H4 (cell line): Measurements from ENCODE around the gene CFAP61. TPM values are rescaled to one million over a fixed set of nuclear protein-coding genes. Genes with fewer than 3 reads are reported as not detected.
"Not testable (repeated sequence)": the region's sequence is repeated elsewhere in the genome, so short reads cannot be mapped to it uniquely, and the experiment has no call there.

Source experiments
- DNase-seq: peaks from one replicate; pipeline ENCODE4 v3.0.0-alpha.2; 2015; ENCODE audit warnings: low spot score
- total RNA-seq: library from RNA; depleted of rRNA; stranded (reverse); fragments of >200 nt; shearing (Covaris generic); gene quantifications from 2 replicates; pipeline ENCODE4 v1.2.3, GENCODE V29; 2014; rRNA removed

The CFAP61 gene, protein sequence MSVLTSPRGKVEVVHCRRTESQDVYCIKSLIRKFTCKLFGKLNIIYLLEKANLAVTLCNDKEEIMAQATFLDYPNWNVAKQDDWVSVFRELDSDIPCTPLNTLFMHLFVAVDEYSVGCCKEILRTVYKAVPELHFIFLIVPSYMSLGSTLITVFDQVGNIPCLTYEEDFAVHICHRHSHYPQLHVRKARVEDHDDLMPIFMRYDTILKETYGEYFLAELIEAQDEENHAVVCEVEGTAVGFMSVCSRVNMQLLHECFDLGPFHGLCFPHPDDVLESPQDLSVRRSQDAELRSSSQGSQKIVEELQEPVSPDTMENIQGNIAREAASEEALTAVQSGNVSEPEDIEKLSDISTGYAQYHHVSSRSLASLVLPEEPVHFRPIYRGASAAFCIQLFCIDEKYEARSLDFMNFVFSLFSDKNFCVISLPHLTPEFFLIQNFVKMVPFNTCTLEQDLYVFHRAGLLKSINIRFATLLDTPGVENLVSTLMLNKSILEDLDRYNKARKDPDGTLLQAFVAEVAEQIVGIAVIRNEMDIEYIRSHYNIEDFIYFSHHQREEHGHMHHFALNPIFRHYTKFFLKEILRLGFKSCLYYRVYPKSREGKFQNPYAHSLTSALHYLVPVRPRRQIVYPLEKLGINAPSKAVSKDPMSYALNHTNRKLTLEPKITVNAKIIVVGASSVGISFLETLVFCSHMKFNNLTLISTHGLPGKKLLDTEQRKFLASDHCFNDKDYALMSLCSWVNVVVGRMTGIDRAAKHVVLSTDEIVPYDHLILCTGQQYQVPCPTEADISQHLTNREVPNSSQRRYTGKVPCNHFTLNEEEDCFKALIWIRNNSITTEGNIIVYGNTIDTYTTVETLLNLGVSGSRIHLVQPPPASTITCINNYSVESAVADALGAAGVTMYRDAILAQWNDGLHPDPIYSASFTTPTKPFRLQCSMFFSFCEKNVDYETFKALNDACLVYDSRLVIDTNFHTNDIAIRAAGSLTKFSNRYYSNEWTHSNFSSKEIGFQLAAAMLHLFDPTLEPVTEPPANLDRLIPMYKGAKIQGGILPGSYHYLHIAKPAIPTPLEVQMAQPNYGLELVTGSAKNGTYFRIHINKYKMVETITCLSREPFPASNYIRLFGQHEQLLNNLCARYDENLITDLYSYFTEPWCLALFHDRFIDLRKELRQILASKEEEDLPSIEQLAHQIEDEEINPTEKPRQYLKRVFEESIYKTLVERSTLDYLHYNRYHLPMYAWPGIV
- total RNA-seq: 0.62 TPM in 1 of 2 replicates, not detected in the other

DNA sequence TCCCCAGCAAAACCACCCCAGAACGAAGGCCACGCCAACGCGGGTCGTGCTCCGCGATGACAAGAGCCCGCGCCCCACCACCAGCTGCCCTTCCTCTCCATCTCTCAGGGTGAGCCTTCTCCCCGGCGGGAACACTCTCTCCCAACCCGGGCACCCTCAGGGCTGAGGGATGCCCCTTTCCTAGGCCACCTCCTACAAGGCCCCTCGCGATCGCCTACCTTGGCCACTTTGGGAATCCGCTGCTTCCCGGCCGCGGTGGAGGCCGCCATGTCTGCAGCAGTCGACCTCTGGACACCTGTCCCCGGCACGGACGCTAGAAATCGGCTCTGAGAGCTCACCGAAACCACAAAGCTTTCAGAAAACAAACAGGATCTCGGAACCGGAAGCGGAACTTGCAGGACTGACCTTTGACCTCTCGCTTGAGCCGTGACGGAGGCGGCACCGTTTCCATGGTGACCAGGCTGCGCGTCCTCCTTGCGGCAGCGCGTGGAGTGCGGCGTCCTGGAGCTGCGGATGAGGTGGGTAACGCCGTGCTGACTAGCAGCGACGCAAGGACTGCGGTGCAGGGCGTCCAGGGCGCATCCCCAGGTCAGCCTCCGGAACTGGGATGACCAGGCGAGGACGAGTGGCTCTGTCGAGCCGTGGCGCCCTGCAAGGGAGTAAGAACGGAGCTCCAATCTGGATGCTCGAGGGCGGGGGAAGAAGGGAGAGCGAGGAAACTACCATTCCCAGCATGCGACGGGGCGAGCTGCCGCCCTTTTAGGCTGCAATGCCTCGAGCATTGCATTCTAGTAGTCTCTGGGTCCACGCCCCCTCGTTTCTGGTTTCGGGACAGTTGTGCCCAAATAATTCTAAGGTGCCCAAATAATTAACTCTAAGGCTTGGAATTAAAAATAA is at the start of gene CFAP61, which contains the start of gene CRNKL1:
CFAP61 (plus strand) TSS at position 459 of the 897 bp plus-strand sequence. CDS start 4,122 bp downstream, outside the sequence.
CRNKL1 (minus strand) TSS at position 393 of the 897 bp plus-strand sequence; CDS start at position 269, 124 bp downstream.
- DNase-seq: peak; percentile 96

DNA sequence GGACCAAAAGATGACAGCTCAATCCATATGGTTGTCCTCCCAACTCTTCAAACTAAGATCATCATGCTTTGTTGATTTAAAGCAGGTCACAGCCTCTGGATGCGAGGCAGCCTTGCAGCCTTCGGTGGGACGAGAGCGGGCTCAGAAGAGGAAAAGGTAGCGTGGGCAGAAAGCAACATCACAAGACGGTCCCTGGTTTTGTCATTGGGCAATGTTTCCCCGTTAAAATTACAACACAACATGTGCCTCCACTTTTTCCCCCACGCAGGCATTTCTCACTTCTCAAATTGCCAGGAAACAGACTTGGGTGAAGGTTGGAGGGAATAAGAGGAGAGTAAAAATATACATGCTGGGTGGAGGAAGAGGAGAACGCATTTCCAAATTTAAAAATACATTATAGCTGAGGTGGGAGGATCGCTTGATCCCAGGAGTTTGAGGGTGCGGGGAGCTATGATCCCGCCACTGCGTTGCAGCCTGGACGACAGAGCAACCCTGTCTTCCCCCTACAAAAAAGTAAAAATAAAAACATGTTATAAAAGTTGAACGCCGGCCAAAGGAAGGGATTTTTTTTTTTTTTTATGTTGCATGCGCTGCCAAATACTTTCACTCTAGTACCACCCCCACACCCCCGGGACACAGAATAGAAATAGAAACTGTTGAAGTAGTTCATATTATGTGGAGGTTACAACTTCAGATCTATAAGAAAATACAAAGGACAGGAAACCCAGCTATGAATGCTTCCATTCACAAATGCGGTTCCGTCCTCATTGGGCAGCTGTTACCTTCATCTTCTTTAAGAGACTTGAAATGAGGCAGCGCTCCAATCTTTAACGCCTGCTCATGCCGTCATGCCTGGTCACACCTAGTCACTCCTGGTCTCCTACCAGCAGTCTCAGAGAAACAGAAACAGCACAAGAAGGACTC is 49.0 kb upstream of the CFAP61 start:
- DNase-seq: no peak

DNA sequence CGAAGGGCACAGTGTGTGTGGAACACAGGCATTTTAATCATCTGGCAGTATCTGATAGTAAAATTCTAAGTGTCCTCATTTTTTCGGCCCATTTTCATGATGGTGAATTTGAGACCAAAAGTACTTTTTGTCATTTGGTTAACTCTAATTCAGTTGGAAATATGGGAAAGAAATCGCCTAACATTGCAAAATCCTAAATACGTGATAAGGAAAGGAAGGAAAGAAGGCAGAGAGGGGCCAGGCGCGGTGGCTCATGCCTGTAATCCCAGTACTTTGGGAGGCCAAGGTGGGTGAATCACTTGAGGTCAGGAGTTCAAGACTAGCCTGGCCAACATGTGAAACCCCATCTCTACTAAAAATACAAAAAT is 48.4 kb upstream of the CFAP61 start:
- not testable (repeated sequence) for DNase-seq

DNA sequence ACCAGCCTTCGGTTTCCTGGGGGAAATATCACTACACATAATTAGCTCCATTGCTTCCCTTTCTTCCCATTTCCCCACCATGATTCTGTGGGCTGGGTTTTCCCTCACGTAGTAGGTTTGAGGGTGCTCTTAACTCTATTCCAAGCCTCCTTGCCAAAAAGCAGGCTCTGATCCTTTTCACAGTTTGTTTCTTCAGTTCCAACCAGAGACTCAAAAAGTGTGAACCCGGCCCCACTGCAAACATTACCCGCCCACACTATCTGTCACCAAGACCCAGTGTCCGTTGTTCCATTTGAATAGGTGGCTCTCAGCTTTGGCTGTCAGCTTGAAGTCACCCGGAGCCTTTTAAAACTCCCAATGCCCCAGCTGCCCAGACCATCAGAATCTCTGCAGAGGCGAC is 47.0 kb upstream of the CFAP61 start:
- no peak for DNase-seq

DNA sequence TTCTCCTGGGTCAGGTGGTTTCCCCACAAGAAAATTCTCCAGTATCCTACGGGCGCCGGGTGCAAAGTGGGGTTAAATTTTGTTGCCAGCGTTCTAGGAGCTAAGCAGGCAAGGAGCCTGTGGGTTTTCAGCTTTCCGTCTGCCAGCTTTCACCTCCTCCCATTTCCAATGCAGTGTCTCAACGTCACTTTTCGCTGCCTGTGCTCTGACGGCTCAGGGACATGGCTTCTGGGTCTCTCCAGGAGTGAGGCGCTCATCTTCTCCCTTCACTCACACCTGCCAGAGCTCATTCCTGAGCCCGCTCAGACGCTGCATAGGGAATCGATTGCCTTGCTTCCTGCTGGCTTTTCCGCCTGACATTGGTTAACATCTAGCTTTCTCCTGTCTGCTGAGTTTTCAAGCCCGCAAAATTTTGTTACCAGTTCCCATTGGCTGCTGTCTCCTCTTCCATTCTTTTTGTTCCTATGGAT is 42.5 kb upstream of the CFAP61 start:
- no peak for DNase-seq

DNA sequence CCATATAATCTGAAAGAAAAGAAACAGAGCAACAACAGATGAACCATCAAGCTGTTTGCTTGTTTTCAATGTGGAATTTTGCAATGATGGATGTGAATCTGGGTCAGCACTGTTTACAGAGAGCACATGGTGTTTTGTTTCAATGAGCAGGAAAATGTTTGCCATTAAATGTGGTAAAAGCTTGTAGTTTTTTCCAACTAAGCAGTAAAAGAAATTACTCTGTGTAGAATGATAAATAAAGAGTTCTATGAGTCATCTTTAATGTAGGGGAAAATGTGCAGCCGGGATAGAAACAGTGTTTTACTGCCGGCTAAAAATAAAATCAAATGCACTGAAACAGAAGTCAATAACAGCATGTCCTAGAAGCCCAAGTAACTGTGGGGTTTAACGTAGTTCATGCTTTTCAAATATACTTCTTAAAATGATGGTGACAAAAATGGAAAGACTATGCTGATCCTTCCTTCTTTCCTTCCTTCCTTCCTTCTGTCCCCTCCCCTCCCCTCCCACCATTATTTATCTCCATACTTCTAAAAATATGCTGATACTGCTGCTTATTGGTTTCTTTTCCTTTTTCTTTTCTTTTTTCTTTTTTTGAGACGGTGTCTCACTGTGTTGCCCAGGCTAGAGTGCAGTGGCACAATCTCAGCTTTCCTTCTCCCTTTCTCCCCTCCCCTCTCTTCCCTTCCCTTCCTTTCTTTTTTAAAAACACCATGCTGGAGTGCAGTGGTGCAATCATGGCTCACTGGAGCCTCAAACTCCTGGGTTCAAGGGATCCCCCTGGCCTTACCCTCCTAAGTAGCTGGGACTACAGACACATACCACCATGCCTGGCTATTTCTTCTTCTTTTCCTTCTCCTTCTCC is 41.5 kb upstream of the CFAP61 start:
- peak; percentile 83 for DNase-seq

DNA sequence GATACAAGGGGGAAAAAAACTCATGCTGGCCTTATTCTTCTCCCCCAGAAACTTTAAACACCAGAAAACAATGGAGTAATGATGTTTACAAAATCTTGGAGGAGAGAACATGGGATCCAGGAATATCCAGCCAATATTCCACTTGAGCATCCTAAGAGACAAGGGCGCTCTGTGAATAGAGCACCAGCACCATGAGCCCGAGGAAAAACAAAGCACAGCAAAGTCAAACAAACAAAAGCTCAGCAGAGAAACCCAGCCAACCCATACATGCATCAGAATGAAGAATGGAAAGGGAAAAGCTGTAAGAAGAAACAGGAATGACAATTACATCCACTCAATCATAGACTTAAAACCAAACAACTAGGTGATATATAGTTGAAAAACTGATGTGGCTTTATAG is 39.8 kb upstream of the CFAP61 start:
- DNase-seq: no peak

DNA sequence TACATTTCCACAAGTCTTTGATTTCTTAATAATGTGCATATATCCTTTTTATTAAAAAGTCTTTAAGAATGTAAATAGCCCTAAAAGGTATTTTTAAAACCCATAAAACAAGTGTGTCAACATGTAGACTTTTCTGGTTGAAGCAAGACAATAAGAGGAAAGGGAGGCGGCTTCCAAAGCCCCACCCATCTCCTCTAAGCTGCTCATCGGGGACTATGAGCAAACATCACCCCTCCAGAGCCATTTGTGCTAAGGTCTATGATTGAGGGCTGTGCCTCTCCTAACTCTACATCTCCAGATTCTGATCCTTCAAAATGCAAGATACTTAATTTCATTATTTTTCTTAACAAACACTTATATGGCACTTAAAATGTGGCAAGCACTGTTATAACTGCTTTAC is 37.7 kb upstream of the CFAP61 start:
- no peak for DNase-seq

DNA sequence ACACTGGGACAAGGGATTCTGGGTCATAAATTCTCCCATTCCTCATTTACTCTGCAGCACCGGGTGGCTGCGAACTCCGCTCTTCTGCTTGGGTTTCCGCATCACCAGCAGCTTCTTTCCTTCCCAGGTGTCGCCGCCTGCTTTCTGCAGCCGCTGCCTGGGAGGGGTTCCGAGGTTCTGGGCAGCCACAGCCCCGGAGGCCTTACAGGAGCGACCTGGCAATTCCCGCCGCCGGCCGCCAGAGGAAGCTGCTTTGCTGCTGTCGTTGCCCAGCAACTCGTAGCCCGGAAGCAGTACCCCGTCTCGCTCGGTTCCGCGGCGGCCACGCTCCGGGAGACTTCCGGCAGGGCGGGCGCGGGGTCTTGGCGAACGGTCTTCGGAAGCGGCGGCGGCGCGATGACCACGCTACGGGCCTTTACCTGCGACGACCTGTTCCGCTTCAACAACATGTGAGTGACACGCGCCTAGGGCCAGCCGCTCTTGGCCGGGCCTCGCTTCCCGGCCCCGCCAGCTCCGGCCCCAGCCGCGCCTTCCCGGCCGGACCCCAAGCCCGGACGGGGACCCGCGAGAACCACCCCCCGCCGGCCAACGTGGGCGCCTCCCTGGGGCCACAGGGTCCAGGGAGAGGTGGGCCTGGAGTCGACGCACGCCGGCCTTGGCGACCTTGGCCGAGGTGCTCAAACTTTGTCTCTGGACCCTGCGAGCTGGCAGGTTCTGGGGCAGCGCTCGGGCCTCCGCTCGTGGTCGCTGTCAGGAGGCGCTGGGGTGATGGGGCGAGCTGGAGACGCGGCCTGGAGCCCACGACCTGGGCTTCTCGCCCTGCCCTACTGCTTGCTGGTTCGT is 35.1 kb upstream of the CFAP61 start, which contains the start of gene NAA20:
NAA20 (plus strand) TSS at position 362 of the 843 bp plus-strand sequence; CDS start at position 397, 35 bp downstream.
- peak; percentile 91 for DNase-seq

DNA sequence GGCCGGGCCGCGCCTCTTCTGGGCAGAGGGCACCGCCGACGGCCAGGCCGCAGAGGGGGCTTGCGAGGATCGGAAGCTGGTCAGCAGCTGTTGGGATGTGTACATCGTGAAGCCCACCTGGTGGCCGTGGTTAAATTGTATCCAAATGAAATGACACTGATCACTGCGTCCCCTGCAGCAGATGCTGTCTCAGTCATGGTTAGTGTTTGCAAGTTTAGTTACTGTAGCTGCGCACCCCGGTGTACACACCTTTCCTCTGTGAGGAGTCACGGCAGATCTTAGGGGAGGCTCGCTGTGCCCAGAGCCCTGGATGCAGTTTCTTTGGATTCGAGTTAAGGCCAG is 34.5 kb upstream of the CFAP61 start:
- no peak for DNase-seq

DNA sequence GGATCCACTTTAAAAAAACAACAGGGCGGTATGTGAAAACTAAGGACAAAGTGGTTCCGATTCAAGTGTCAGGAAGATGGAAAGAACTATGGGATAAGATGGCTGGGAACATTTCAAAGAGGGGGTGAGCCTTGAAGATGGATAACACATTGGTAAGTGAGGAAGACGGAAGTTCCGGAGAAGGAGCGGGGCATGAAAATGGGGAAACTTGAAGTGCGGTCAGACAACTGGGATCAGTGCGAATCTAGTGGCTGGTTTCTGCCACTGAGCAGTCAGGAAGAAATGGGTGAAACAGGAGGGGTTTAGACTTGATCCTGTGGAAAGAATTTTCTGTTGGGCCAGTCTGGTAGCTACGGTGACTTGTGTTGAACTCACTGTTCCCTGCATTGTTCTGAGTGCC is 34.0 kb upstream of the CFAP61 start:
- DNase-seq: no peak

DNA sequence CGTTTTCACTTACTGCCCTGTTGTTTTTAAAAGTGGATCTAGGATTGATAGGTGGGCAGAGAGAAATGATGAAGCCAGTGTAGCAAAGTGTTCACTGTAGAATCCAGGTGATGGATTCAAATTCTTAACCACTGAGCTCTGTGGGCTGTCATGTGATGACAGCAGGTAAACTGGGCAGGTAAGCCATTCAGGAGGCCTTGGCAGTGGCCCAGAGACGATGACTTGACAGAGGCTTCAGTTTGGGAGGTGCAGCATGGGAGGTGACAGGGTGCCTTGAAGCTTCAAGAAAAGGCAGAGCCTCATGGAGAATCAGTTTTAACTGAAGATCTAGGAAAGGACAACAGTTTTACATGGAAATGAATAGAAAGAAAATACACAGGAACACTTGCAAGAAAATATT is 33.2 kb upstream of the CFAP61 start:
- DNase-seq: no peak

DNA sequence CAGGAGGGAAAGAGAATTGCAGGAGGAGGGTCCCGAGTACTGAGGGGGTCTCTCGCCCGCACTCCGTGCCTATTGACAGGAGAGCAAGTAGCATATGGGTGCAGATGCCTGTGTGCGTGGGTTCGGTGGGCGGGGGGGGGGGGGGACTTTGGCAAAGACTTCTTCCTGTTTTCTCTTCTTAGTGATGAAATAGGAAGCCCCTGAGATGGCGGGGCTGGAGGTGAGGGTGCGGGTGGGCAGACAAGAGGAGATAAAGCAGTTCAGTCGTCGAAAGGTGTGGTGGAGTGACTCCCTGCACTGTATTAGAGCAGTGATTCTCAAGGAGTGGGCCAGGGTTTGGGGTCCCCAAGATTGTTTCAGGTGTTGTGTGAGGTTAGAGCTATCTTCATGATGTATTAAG is 31.4 kb upstream of the CFAP61 start:
- DNase-seq: no peak

DNA sequence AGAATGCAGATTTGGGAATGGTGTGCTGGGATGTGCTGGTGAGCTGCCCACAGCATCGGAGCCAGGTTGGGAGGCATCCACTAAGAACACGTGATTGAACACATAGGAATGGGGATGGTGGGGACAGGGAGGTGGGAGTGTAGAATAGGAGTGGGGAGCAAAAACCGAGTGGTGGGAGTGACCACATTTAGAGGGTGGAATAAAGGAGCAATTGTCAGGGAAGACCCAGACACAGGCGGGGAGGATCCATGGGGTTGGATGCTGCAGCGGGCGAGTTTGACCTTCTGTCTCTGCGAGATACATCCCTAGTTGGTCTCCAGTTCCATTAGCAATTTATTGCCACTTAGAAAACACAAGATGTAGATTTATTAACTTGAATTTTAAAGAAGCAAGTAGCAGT is 30.5 kb upstream of the CFAP61 start:
- no peak for DNase-seq

DNA sequence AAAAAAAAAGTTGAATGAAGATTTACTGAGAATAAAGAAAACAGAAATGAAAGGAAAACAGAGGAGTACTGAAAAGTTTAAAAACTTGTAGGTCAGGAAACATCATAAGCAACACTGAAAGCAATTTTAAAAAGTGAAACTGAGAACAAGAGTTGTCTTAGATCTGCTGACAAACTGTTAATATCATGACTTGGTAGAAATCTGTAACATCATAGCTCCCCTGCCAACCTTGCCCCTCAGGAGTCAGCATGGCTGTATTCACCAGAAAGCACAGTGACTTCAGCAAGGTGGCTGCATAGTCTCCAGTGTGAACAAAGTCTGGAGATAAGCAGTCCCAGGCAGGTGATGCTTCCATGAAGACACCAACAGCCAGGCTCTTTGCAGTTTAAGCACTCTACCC is 29.8 kb upstream of the CFAP61 start:
- no peak for DNase-seq

DNA sequence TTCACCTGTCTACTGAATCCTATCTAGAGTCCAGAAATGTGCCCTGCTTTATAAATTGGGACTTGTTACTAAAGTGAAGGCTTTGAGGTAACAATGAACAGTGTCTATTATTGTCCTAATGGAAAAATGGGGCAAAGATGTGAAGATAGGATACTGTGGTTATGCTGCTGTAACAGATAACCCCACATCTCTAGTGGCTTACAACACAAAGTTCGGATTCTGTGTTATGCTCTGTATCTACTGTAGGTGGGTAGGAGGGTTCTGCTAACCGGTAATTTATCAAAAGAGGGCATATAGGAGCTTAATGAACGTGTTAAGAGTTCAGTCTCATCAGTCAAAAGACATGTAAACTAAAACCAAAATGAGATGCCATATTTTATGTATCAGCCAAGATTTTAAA is 28.9 kb upstream of the CFAP61 start:
- DNase-seq: no peak

DNA sequence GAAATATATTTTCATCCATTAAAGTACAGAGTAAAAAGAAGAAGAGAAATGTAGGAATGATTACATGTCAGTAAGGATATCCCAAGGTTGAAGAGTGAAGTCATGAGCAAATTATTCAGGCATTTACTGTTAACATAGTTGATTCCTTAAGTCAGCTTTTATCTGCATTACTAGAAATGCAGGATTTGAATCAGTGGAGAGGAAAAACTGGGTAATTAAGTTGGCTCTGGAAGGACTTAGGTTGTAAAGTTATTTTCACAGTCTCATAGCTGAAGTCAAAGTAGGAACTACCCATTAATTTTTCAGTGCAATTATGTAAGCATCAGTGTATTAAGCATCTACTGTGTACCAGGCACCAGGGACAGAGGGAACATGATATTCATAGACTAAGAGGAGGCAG is 27.4 kb upstream of the CFAP61 start:
- DNase-seq: no peak

DNA sequence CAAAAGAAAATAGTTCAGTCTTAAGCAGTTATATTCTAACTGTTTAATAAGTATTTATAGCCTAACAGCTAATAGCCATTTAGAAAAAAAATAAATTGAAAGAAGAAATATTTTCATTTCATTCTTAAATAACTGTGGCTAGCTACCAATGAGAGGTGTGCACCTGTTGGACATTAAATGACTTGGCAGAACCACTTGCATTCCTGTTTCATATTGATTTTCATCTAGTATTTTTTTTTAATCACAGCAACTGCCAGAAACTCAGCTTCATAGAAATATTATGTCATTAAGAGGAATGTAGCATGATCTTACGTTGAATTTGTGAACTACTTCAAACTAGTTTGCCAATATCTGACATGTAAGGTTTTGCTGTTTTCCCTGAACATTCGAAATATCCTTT is 25.0 kb upstream of the CFAP61 start:
- DNase-seq: no peak
